Glutamatergic neuron (in vitro differentiated cells): Measurements from ENCODE around the gene MAPK13. TPM values are rescaled to one million over a fixed set of nuclear protein-coding genes. Genes with fewer than 3 reads are reported as not detected.

Experiments used
- DNase-seq: peaks from one replicate; pipeline ENCODE4 v3.0.0; 2022
- H3K27ac Mint-ChIP-seq: one replicate; pipeline ENCODE4 v1.8.0; 2020; ENCODE audit warnings: mild to moderate bottlenecking, mixed read lengths, inconsistent platforms; ENCODE audit not compliant: unreplicated experiment
- H3K27me3 Mint-ChIP-seq: one replicate; pipeline ENCODE4 v1.8.0; 2020; ENCODE audit warnings: mild to moderate bottlenecking, moderate library complexity, mixed read lengths, inconsistent platforms; ENCODE audit not compliant: unreplicated experiment
- H3K36me3 Mint-ChIP-seq: one replicate; pipeline ENCODE4 v1.8.0; 2020; ENCODE audit warnings: mild to moderate bottlenecking, mixed read lengths, inconsistent platforms; ENCODE audit not compliant: unreplicated experiment
- H3K4me1 Mint-ChIP-seq: one replicate; pipeline ENCODE4 v1.8.0; 2020; ENCODE audit warnings: mild to moderate bottlenecking, low read depth, mixed read lengths, inconsistent platforms; ENCODE audit not compliant: unreplicated experiment
- H3K4me3 Mint-ChIP-seq: one replicate; pipeline ENCODE4 v1.8.0; 2020; ENCODE audit warnings: mild to moderate bottlenecking, mixed read lengths, inconsistent platforms; ENCODE audit not compliant: unreplicated experiment
- H3K9me3 Mint-ChIP-seq: one replicate; pipeline ENCODE4 v1.8.0; 2020; ENCODE audit warnings: mild to moderate bottlenecking, moderate library complexity, mixed read lengths, inconsistent platforms; ENCODE audit not compliant: unreplicated experiment
- CTCF ChIP-seq: fragments of 200-600 bp; sonication (generic); IDR thresholded peaks from one replicate; pipeline ENCODE4 v1.5.0; 2021; ENCODE audit not compliant: partially characterized antibody, unreplicated experiment
- total RNA-seq: library from RNA; stranded (reverse); fragmentation: NEBNext Ultra II Directional; extraction: Animal tissue kit (Norgen Biotek cat#: 25700); gene quantifications from one replicate; pipeline ENCODE4 v1.2.1, GENCODE V29; 2021; ENCODE audit not compliant: unreplicated experiment

Gene MAPK13
- total RNA-seq, 1 donor from 2014 or later, result 4.2 TPM

GRCh38 chr6:36094238-36094637 is 36.1 kb upstream of the MAPK13 start:
- no peak for TF ChIP-seq CTCF
- Mint-ChIP-seq H3K36me3 (no peaks in the 10 kb centered on the region), H3K27me3 (peaks cover 2% of the 10 kb centered on the region), H3K4me1 (peaks cover 13% of the 10 kb centered on the region), H3K9me3 (no peaks in the 10 kb centered on the region), H3K27ac (no peak overlapping the region), H3K4me3 (no peak overlapping the region)
- DNase-seq, result no peak

- Mint-ChIP-seq H3K4me1 (peaks cover 20% of the 10 kb centered on the region), H3K27me3 (peaks cover 2% of the 10 kb centered on the region), H3K9me3 (no peaks in the 10 kb centered on the region), H3K4me3 (no peak overlapping the region), H3K27ac (no peak overlapping the region), H3K36me3 (no peaks in the 10 kb centered on the region)
- peak; percentile 86 for DNase-seq
- TF ChIP-seq CTCF, result peak; percentile 97
These were observed 35.4 kb upstream of the MAPK13 start for GRCh38 chr6:36094753-36095496.

- Mint-ChIP-seq H3K27me3 (peaks cover 2% of the 10 kb centered on the region), H3K4me1 (peaks cover 23% of the 10 kb centered on the region), H3K4me3 (peak overlapping the region; percentile 24), H3K9me3 (no peaks in the 10 kb centered on the region), H3K27ac (peak overlapping the region; percentile 53), H3K36me3 (no peaks in the 10 kb centered on the region)
- peak; percentile 53 for TF ChIP-seq CTCF
- no peak for DNase-seq
These were observed 34.6 kb upstream of the MAPK13 start for GRCh38 chr6:36095497-36096391.

- no peak overlapping the region for H3K27ac Mint-ChIP-seq
These were observed 31.9 kb upstream of the MAPK13 start for GRCh38 chr6:36098253-36098919.

More at GRCh38 chr6:36098253-36098919, 31.9 kb upstream of the MAPK13 start:
- Mint-ChIP-seq H3K27me3 (no peaks in the 10 kb centered on the region), H3K36me3 (no peaks in the 10 kb centered on the region), H3K4me3 (no peak overlapping the region), H3K4me1 (peaks cover 23% of the 10 kb centered on the region), H3K9me3 (no peaks in the 10 kb centered on the region)
- no peak for TF ChIP-seq CTCF
- no peak for DNase-seq
